Activated naive CD8-positive, alpha-beta T cell treated with anti-CD3 and anti-CD28 coated beads for 36 hours (primary cell): ENCODE data around the gene STAT2. TPM values are rescaled to one million over a fixed set of nuclear protein-coding genes. Genes with fewer than 3 reads are reported as not detected.
"Not testable (repeated sequence)": the region's sequence is repeated elsewhere in the genome, so short reads cannot be mapped to it uniquely, and the experiment has no call there.

Experiments
- DNase-seq: peaks from one replicate; pipeline ENCODE4 v3.0.0; 2021
- H3K27ac Mint-ChIP-seq: one replicate; pipeline ENCODE4 v1.8.0; 2022; ENCODE audit warnings: mild to moderate bottlenecking, moderate library complexity, mixed read lengths
- H3K27me3 Mint-ChIP-seq: one replicate; pipeline ENCODE4 v1.8.0; 2022; ENCODE audit warnings: mild to moderate bottlenecking, mixed read lengths
- H3K36me3 Mint-ChIP-seq: one replicate; pipeline ENCODE4 v1.8.0; 2021; ENCODE audit warnings: mild to moderate bottlenecking, mixed read lengths
- H3K4me1 Mint-ChIP-seq: one replicate; pipeline ENCODE4 v1.8.0; 2021; ENCODE audit warnings: mixed read lengths
- H3K4me3 Mint-ChIP-seq: one replicate; pipeline ENCODE4 v1.8.0; 2022; ENCODE audit warnings: mild to moderate bottlenecking, moderate library complexity, mixed read lengths
- H3K9me3 Mint-ChIP-seq: one replicate; pipeline ENCODE4 v1.8.0; 2022; ENCODE audit warnings: mixed read lengths
- total RNA-seq, 2 experiments: library from RNA; stranded (reverse); gene quantifications; one replicate each; pipeline ENCODE4 v1.2.3, GENCODE V29; 2021

STAT2 gene
- 100 to 1,000 TPM; 101 to 102 TPM for total RNA-seq

- Mint-ChIP-seq H3K4me3 (peak within 1 kb of the TSS; percentile 94), H3K36me3 (peaks cover 5% of the 10 kb centered on the region), H3K27ac (peak within 1 kb of the TSS; percentile 97), H3K27me3 (no peaks in the 10 kb centered on the region), H3K9me3 (no peaks in the 10 kb centered on the region), H3K4me1 (peaks cover 21% of the 10 kb centered on the region)
- peak; percentile 100 for DNase-seq
Measured at GRCh38 chr12:56359851-56360767, at the start of gene STAT2. STAT2 (minus strand) TSS chr12:56360107; CDS start chr12:56356571, 3,536 bp downstream.

- Mint-ChIP-seq H3K36me3 (no peaks in the 10 kb centered on the region), H3K27me3 (no peaks in the 10 kb centered on the region), H3K9me3 (no peaks in the 10 kb centered on the region), H3K27ac (no peak overlapping the region), H3K4me3 (no peak overlapping the region), H3K4me1 (no peaks in the 10 kb centered on the region)
- DNase-seq: no peak
Measured at GRCh38 chr12:56408799-56409417, 49.0 kb upstream of the STAT2 start.

GRCh38 chr12:56404227-56404626, 44.3 kb upstream of the STAT2 start:
- not testable (repeated sequence) for H3K27ac Mint-ChIP-seq, H3K36me3 Mint-ChIP-seq, DNase-seq, H3K9me3 Mint-ChIP-seq, H3K4me3 Mint-ChIP-seq, H3K27me3 Mint-ChIP-seq, H3K4me1 Mint-ChIP-seq

GRCh38 chr12:56401612-56402011, 41.7 kb upstream of the STAT2 start:
- not testable (repeated sequence) for H3K36me3 Mint-ChIP-seq, H3K4me3 Mint-ChIP-seq, DNase-seq, H3K27me3 Mint-ChIP-seq, H3K9me3 Mint-ChIP-seq, H3K4me1 Mint-ChIP-seq, H3K27ac Mint-ChIP-seq

- DNase-seq, H3K36me3 Mint-ChIP-seq, H3K9me3 Mint-ChIP-seq, H3K4me3 Mint-ChIP-seq, H3K27ac Mint-ChIP-seq, H3K27me3 Mint-ChIP-seq, H3K4me1 Mint-ChIP-seq: not testable (repeated sequence)
Measured at GRCh38 chr12:56401125-56401524, 41.2 kb upstream of the STAT2 start.

- H3K9me3 Mint-ChIP-seq, H3K27me3 Mint-ChIP-seq, H3K27ac Mint-ChIP-seq, H3K4me3 Mint-ChIP-seq, DNase-seq, H3K36me3 Mint-ChIP-seq, H3K4me1 Mint-ChIP-seq: not testable (repeated sequence)
Measured at GRCh38 chr12:56399466-56399865, 39.6 kb upstream of the STAT2 start.

- no peaks in the 10 kb centered on the region for H3K4me1 Mint-ChIP-seq
- H3K36me3 Mint-ChIP-seq: no peaks in the 10 kb centered on the region
- H3K27ac Mint-ChIP-seq: no peak overlapping the region
- peaks cover 4% of the 10 kb centered on the region for H3K9me3 Mint-ChIP-seq
- no peak overlapping the region for H3K4me3 Mint-ChIP-seq
- no peaks in the 10 kb centered on the region for H3K27me3 Mint-ChIP-seq
- DNase-seq: no peak
Measured at GRCh38 chr12:56398324-56398723, 38.4 kb upstream of the STAT2 start.

- Mint-ChIP-seq H3K4me1 (no peaks in the 10 kb centered on the region), H3K4me3 (no peak overlapping the region), H3K36me3 (peaks cover 1% of the 10 kb centered on the region), H3K27me3 (no peaks in the 10 kb centered on the region), H3K9me3 (peaks cover 1% of the 10 kb centered on the region), H3K27ac (no peak overlapping the region)
- no peak for DNase-seq
Measured at GRCh38 chr12:56392331-56392730, 32.4 kb upstream of the STAT2 start.

- H3K9me3 Mint-ChIP-seq: peaks cover 1% of the 10 kb centered on the region
- H3K27me3 Mint-ChIP-seq: no peaks in the 10 kb centered on the region
- no peak overlapping the region for H3K27ac Mint-ChIP-seq
- DNase-seq: no peak
- peaks cover 1% of the 10 kb centered on the region for H3K36me3 Mint-ChIP-seq
- no peak overlapping the region for H3K4me3 Mint-ChIP-seq
- no peaks in the 10 kb centered on the region for H3K4me1 Mint-ChIP-seq
Measured at GRCh38 chr12:56391721-56392120, 31.8 kb upstream of the STAT2 start.

- Mint-ChIP-seq H3K4me3 (no peak overlapping the region), H3K9me3 (peaks cover 1% of the 10 kb centered on the region), H3K27ac (no peak overlapping the region), H3K4me1 (no peaks in the 10 kb centered on the region), H3K36me3 (peaks cover 1% of the 10 kb centered on the region), H3K27me3 (no peaks in the 10 kb centered on the region)
- DNase-seq: no peak
Measured at GRCh38 chr12:56389412-56389811, 29.5 kb upstream of the STAT2 start.

GRCh38 chr12:56387152-56387736, 27.3 kb upstream of the STAT2 start:
- peaks cover under 1% of the 10 kb centered on the region for H3K9me3 Mint-ChIP-seq
- H3K36me3 Mint-ChIP-seq: peaks cover 1% of the 10 kb centered on the region
- no peak for DNase-seq
- H3K27me3 Mint-ChIP-seq: no peaks in the 10 kb centered on the region
- no peak overlapping the region for H3K4me3 Mint-ChIP-seq
- H3K4me1 Mint-ChIP-seq: no peaks in the 10 kb centered on the region
- H3K27ac Mint-ChIP-seq: no peak overlapping the region

- no peak for DNase-seq
- H3K4me1 Mint-ChIP-seq: no peaks in the 10 kb centered on the region
- no peak overlapping the region for H3K27ac Mint-ChIP-seq
- no peaks in the 10 kb centered on the region for H3K36me3 Mint-ChIP-seq
- no peaks in the 10 kb centered on the region for H3K9me3 Mint-ChIP-seq
- H3K27me3 Mint-ChIP-seq: no peaks in the 10 kb centered on the region
- no peak overlapping the region for H3K4me3 Mint-ChIP-seq
Measured at GRCh38 chr12:56385873-56386272, 26.0 kb upstream of the STAT2 start.

- Mint-ChIP-seq H3K4me1 (no peaks in the 10 kb centered on the region), H3K4me3 (no peak overlapping the region), H3K27me3 (no peaks in the 10 kb centered on the region), H3K9me3 (no peaks in the 10 kb centered on the region), H3K36me3 (no peaks in the 10 kb centered on the region), H3K27ac (no peak overlapping the region)
- DNase-seq: no peak
Measured at GRCh38 chr12:56382611-56383010, 22.7 kb upstream of the STAT2 start.

GRCh38 chr12:56377989-56378316, 18.0 kb upstream of the STAT2 start:
- Mint-ChIP-seq H3K36me3 (no peaks in the 10 kb centered on the region), H3K4me1 (no peaks in the 10 kb centered on the region), H3K27me3 (no peaks in the 10 kb centered on the region), H3K9me3 (peaks cover 3% of the 10 kb centered on the region), H3K27ac (no peak overlapping the region), H3K4me3 (no peak overlapping the region)
- no peak for DNase-seq

GRCh38 chr12:56377310-56377988, 17.5 kb upstream of the STAT2 start:
- no peak for DNase-seq
- Mint-ChIP-seq H3K4me1 (no peaks in the 10 kb centered on the region), H3K4me3 (no peak overlapping the region), H3K9me3 (peaks cover 3% of the 10 kb centered on the region), H3K36me3 (no peaks in the 10 kb centered on the region), H3K27me3 (no peaks in the 10 kb centered on the region), H3K27ac (no peak overlapping the region)
